SIG-M5 treated with dmso at 0.1 percent for 504 hours (cell line): Measurements from ENCODE around the gene TMEM108.

Experiments
- DNase-seq: peaks from one replicate; lab custom pipeline; 2025; ENCODE audit not compliant: unreplicated experiment; lab: John Stamatoyannopoulos, UW

The TMEM108 gene

GRCh38 chr3:133408961-133409360, 370.8 kb downstream of the TMEM108 start:
- no peak for DNase-seq

DNA sequence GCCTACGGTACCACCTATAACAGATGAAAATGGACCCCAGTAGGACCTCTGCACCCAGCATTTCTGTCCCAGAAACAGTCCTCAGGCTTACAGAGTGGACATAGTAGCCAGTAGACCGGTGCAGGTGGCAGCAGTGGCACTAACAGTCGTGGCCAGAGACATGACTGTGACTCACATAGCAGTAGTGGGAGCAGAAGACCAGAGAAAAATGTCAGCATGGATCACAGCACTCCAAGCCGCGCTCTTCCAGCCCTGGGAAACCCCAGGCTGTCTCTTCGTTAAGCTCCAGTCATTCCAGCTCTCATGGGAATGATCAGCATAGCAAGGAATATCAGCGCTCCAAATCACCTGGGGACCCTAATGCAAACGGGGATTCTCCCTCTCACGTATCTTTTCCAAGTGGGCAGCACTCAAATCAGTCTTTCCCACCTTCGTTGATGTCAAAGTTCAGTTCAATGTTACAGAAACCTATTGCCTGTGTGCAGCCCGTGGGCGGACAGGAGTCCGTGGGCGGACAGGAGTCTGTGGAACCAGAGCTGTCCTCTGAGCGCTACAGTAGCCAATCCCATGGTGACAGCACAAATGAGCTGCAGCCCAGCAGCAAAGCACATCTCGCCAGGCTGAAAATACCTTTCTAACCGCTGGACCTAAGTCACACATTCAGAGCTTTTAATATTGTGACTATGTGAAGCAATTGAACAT, 372.2 kb downstream of the TMEM108 start:
- DNase-seq: no peak

- DNase-seq: no peak
These were observed 374.3 kb downstream of the TMEM108 start for GRCh38 chr3:133412183-133413132.

DNA sequence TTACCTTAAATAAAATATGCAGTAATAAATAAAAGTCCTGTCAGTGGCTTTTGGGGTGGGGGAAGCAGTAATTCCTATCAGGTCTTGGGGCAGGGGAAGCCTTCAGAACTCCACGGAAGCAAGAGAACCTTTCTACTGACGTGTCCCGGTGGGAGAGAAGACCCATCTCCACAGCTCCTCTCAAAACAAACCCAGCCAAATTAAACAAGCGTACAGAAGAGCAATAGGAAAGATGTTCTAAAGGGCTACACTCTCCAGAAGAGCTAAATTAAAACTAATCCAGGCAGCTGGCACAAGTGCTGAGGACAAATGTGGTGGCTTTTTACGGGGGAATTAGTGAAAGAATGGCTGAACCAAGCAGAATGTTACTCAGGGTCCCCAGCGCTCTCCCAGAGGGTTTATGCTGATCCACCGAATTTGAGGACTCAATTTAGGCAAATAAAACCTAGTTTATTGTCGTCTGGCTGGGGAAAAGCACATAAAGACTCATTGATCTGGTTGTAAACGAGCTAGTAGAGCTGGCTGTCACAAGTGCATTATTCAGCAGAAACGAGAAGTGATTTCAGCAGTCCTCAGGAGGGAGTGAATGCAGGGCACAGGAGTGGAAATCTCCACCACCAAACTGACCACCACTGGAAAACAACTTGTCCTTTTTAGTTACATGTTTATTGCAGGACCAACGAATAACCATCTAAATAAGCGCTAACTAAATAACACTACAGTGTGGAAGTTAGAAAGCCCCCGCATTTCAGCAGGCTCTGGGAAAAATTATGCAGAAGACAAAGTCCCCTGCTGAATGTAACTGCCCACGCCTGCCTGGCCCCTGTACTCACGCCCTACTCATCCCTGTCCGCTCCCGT, 375.2 kb downstream of the TMEM108 start:
- DNase-seq: peak; percentile 38

- no peak for DNase-seq
These were observed 375.8 kb downstream of the TMEM108 start for GRCh38 chr3:133414021-133414392.

- no peak for DNase-seq
These were observed 380.2 kb downstream of the TMEM108 start for GRCh38 chr3:133418361-133418760.

DNA sequence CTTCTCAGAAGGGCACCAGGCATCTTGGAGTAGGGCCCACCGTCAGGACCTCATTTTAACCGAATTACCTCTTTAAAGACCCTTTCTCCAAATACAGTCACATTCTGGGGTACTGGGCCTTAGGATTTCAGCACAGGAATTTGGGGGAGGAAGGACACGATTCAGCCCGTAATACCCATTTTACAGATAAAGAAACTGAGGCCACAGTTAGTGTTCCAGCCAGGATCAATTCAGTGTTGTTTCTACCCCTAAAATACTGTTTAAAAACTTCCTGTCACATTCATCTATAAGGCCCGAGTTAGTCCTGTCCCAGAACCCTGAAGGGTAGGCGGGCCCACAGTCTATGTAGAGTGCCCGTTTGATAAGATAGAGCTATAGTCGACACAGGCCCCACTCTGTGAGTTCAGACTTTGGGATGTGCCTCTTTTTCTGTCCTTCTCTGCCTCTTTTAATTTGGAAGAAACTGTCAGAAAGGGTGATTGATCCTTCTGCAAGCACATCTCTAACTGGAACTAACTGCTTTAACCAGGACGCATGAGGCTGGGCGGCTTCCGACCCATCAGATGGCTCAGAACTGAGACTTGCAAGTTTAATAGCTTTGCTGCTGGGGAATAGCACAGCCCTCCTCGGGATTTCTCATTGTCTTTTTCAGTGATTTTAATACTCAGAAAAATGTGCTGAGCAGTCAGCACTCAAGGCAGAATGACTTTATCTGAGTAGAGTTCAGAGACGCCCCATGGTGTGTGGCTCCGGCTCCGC, 381.1 kb downstream of the TMEM108 start:
- DNase-seq: no peak

DNA sequence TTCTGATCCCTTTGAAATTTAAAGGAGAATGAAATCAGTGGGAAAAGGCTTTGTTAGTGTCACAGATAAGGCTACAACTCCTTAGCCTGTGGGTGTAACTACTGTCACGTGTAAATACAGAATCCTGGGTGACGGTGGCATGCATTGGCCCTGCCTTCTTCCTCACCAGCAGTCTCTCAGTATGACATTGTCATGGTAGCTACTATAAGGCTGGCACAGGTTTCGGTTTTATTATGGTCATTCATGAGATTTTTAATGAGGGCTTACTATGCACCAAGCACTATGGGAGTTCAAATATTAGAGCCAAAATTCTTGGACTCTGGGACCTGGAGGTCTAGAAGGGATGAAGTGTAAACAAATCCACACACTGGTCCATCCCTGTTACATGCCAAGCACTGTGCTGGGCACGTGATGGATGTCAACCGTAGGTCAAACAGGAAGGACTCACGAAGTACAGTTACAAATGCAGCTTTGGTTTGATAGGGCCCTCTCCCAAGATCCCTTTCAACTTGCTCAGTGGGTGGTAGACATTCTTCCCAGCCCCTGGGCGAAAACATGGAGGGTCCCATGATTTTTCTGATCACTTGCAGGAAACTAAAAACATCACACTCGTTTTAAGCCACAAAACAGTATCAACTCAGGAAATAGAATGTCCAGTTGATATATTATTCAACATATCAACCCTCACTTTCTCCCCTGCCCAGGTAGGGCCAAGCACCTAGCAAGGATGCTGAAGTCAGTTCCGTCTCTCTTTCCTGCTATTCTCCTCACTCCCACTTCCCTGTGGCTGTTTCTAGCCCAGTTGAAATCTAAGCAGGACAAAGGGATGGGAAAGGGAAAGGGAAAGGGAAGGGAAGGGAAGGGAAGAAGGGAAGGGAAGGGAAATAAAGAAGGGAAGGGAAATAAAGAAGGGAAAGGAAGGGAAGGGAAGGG, 387.0 kb downstream of the TMEM108 start:
- DNase-seq: no peak

DNA sequence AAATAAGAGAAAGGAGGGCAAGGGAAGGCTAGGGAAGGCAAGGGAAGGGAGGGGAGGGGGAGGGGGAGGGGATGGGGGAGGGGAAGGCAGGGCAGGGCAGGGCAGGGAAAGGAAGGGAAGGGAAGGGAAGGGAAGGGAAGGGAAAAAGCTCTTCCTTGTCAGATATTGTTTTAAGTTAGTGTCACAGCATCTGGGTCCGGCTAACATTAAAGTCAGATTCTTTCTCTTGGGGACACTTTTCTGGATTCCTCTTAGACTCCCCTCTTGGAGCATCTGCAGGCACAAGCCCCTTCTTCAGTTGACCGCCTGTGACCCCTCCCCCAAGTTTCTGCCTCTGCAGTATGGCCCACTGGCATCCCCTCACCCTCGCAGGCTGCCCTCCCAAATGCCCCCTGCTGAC, 387.7 kb downstream of the TMEM108 start:
- no peak for DNase-seq

DNA sequence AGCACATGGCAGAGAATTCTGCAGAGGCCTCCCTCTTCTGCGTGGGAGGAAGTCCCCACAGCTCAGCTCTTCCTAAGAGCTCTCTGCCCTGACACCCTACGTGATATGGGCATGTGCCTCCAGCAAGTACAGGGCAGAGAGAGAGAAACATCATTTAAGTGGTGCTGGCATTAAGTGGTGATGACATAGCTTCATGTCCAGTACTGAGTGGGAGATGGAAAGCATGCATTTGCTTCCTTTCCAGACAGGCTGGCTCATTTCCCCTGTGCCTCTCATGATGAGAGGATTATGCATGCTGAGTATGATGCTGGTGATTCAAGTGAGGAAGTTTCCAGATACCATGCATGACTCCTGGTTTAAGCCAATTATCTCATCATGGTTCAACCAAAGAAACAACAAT, 388.5 kb downstream of the TMEM108 start:
- no peak for DNase-seq

DNA sequence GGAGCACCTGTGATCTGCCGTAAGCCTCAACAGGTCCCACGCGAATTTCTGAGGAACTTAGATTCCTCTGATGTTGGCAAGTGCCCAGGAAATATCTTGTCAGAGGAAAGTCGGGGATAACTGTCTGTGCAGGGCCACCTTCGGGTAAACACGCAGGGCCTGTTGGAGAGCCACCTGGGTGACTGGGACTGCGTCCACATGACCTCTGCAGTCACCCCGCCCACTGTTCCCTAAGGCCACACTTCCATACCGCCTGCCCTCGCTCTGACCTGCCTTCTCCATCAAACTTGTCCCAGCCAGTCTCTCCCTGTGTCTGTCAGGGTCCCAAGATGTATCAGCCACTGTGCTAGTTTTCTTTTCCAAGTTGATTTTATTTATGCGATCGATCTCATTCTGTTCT, 390.4 kb downstream of the TMEM108 start:
- peak; percentile 19 for DNase-seq

GRCh38 chr3:133429063-133429462, 390.9 kb downstream of the TMEM108 start:
- DNase-seq: no peak

DNA sequence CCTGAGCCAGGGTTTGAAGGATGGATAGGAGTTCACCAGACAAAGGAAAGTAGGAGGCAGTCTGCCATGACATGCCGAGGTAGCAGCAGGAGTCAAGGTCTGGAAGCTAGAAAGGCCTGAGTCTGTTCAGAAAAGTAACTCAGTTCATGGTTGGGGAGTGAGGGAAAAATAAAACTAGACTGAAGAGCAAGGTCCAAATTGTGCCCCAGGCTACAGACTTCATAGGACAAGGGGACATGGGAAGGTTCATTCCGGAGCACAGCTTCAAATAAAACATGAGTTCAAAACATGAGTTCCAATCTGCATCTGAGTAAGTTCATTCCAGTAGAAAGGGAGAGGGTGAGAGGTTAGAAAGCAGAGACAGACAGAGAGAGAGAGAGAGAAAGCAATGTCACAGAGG, 401.4 kb downstream of the TMEM108 start:
- DNase-seq: no peak

DNA sequence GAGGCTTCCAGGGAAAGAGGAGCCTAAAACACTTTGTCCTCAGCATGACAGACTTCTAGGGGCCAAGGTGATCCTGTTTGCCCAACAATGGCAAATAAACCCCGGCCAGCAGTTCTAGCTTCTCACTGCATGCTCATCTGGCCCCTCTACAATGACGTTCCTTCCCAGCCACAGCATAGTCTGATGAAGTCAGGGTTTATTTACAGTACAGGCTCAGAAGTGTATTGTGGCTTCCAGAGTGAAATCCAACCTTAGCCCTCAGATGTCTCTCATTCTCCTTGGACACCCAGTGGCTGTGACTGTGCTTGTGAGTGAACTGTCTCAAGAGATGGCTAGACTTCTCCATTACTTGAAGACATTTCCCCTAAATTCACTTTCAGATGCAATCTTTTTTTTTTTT, 402.5 kb downstream of the TMEM108 start:
- no peak for DNase-seq

DNA sequence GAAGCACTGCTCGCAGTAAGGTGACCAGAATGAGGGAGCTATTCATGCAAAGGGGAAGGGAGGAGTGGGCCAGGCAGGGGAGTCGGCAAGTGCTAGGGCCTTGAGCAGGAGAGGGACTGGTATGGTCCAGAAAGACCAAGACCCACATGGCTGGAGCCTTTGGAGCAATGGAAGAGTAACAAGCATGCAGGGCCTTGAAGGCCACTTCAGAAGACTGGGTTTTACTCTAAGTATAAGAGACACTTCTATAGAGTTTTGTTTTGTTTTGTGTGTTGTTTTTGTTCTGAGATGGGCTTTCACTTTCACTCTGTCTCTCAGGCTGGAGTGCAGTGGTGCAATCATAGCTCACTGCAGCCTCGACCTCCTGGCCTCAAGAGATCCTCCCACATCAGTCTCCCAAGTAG, 403.7 kb downstream of the TMEM108 start:
- DNase-seq: peak; percentile 17

GRCh38 chr3:133442518-133442917, 404.3 kb downstream of the TMEM108 start:
- DNase-seq: no peak

GRCh38 chr3:133443649-133444422, 405.6 kb downstream of the TMEM108 start:
- DNase-seq: peak; percentile 13

GRCh38 chr3:133444423-133444774, 406.2 kb downstream of the TMEM108 start:
- no peak for DNase-seq

DNA sequence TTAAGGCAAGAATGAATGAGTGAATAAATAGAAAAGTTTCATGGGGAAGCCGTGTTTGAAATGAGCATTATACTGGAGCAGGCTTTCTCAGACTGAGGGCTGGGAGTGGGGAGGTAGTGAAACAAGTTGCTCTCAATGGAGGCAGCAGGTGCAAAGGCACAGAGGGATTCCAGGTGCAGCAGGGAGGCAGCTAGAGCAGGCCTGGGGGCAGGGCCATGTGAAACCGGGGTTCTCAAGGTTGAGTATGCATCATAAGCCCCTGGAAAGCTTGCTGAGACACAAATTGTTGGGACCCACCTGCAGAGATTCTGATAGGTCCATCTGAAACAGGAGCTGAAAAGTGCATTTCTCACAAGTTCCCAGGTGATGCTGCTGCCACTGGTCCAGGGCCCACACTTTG, 406.9 kb downstream of the TMEM108 start:
- no peak for DNase-seq
